Activated CD8-positive, alpha-beta memory T cell treated with anti-CD3 and anti-CD28 coated beads, Interleukin-2, amount 50 U/mL, for 1 hour (primary cell): ENCODE measurements around the gene TBC1D9.

Source experiments
- DNase-seq: peaks from one replicate; pipeline ENCODE4 v3.0.0-alpha.2; 2020; ENCODE audit errors: extremely low read depth

The TBC1D9 gene

GRCh38 chr4:140720387-140721304 lies 35.5 kb downstream of the TBC1D9 start:
- DNase-seq, result no peak

DNA sequence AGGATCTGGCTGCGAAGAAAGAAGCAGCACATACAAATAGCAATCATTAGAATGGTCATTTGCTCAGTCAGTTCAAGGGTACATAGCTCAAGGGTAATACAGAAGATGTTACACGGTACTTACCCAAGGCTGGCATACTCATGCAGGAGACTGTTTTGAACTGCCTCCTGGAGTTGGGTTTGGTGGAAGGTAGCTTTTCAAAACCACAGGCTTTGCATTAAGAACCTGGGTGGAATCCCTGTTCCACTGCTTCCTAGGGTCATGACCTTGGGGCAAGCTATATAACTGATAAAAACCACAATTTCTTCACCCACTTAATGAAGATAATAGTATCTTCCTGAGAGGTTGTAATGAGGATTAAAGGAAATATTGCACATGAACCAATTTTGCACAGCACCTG lies 36.5 kb downstream of the TBC1D9 start:
- DNase-seq, result no peak

DNA sequence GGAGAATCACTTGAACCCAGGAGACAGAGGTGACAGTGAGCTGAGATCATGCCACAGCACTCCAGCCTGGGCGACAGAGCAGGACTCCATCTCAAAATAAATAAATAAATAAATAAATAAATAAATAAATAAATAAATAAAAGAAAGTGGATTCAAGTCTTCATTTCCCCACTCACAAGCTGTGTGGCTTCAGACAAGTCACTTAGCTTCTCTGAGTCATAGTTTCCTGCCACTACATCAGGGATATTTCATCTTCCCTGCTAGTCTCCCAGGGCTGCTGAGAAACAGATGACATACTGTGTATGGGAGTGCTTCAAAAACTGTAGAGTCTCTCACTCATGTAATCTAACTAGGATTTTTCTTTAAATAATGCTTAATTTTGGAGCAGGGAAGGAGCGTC lies 37.2 kb downstream of the TBC1D9 start:
- no peak for DNase-seq

- no peak for DNase-seq
Observed at GRCh38 chr4:140718241-140718952, 37.8 kb downstream of the TBC1D9 start.

DNA sequence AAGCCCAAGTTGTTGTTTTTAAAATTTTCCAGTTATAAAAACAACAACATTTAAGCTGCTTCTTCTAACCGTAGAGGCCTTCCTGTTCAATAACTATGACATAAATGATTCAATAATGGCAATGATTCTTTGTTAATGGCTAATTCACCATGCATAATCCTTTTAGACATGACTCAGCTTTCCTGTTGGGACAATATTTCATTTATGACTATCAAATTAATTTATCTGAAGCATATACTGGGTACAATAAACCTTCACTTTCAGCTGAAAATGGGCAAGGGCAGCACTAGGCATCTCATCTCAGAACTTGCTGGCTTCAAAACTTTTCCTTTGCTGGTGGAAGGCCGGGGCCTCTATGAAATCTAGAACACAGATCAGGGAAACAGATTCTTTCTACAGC lies 38.9 kb downstream of the TBC1D9 start:
- no peak for DNase-seq

GRCh38 chr4:140715119-140715518 lies 41.1 kb downstream of the TBC1D9 start:
- no peak for DNase-seq

DNA sequence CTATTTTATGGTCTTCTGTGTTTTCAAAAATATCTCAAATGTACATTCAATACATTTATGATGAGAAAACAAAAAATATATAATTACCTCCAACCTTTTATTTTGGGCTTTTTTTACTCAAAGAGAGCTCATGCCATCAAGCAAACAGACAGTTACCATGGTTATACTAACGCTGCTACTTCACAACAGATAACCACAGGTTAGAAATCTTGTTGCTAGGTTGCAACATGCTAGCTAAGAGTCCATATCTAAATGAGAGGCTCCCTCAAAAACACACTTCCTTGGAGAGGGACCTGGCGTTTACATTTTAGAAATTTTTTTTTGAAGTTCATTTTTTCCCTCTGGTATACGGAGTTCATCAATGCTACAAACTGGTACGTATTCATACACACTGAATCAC lies 44.3 kb downstream of the TBC1D9 start:
- no peak for DNase-seq

DNA sequence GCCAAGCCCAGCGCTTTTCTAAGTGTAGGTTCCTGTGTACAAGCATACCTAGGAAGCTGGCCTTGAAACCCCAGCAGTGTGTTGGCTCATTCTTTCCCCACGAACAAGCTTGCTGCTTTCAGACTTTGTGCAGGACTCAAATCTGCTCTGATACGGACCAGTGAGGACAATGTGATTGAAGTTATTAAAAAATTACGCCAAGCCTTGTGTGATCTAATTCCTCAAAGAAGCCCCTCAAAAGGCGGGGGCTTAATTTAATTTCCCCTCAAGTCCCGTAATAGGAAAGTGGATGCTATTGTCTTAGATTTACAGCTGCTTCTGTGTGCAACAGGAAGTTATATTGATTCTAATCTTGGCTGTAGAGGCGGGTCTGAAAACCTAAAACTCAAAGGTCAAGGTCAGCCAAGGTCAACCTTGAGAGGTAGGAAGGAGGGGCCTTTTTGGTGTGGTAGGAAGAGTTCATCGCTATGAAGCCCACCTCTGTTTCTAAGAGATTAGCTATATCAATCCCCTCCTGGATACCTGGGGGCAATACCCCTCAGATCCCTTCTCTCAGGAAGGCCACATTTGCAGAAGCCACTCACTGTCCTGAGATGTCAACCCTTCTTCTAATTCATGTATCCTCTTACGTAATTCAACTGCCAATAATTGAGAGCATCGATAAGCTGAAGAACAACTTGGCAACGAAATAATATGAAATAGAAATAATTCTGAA lies 45.1 kb downstream of the TBC1D9 start:
- no peak for DNase-seq

DNA sequence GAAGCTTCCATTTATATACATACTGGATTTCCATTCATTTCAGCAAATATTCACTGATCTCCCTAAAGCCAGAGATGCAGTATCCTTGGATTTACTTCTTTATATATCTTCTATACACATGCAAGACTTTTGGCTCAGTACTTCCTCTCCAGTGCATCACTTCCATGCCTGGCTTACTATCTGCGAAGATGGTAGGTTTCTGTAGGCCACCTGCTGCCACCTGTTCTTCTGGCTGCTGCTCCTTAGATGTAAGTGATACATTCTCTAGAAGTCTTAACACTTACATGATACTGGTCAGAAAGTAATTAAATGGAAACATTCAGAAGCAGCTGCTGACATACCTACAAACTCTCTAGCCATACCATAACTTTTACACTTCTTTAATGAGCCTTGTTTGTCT lies 48.9 kb downstream of the TBC1D9 start:
- DNase-seq, result no peak

- DNase-seq, result no peak
Observed at GRCh38 chr4:140706665-140707064, 49.5 kb downstream of the TBC1D9 start.

- no peak for DNase-seq
Observed at GRCh38 chr4:140706276-140706625, 49.9 kb downstream of the TBC1D9 start.

GRCh38 chr4:140705625-140706275 lies 50.4 kb downstream of the TBC1D9 start:
- no peak for DNase-seq

DNA sequence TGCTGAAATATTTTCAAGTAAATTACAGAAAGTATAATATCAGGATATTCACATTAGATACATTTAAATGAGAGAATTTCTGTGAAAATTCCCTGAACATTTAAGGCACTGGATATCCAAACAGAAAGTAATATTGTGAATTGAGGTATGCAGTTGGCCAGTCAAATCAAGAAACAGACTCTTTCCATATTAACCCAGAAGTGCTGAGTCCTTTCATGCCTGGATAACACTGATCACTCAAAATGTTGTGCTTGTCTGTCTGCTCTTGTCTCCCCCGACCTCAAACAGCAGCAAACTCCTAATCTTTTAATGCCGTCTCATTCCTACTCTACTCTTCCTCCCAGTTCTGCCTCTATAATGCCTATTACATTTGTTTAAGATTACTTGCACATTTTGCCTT lies 51.2 kb downstream of the TBC1D9 start:
- DNase-seq, result no peak

DNA sequence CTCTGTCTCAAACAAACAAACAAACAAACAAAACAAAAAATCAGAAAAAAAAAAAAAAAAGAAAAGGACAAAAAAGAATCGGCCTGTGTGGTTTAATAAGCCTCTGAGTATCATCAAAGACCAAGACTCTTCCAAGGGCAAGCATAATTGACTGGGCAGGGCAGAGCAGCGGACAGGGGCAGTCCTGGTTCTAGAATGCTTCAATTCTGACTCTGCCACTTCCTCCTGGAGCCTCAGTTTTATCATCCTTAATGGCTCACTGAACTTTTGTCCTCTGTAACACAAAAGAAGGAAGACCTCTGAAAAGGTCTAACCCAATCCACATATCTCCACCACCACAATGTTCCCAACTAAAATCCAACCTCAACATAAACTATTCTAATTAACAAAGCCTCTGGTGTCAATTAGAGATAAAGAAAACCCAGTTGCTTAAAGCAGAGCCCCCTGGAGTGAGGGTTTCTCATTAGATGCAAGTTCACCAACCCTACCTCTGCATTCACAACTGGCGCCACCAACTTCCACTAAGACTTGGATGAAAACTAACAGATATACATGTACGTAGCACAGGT lies 51.7 kb downstream of the TBC1D9 start:
- no peak for DNase-seq

DNA sequence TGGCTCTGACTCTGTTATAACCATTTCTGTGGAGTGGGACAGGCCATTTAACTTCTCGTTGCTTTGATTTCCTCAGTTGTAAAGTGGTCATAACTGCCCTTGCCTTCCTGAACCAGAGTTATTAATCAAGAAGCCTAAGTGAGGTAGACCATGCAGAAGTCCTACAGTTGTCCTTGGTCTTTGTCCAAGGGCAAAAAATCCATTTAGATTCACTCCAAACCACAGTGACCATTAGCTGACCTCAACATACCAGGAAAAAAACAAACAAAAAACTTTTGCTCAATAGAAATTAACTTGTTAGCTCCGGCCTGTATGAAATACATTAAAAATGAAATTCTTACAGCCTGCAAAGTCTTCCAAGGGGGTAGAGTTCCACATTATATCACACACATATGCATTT lies 52.7 kb downstream of the TBC1D9 start:
- no peak for DNase-seq

- DNase-seq, result no peak
Observed at GRCh38 chr4:140702096-140702757, 54.0 kb downstream of the TBC1D9 start.

- DNase-seq, result no peak
Observed at GRCh38 chr4:140701071-140701470, 55.1 kb downstream of the TBC1D9 start.

DNA sequence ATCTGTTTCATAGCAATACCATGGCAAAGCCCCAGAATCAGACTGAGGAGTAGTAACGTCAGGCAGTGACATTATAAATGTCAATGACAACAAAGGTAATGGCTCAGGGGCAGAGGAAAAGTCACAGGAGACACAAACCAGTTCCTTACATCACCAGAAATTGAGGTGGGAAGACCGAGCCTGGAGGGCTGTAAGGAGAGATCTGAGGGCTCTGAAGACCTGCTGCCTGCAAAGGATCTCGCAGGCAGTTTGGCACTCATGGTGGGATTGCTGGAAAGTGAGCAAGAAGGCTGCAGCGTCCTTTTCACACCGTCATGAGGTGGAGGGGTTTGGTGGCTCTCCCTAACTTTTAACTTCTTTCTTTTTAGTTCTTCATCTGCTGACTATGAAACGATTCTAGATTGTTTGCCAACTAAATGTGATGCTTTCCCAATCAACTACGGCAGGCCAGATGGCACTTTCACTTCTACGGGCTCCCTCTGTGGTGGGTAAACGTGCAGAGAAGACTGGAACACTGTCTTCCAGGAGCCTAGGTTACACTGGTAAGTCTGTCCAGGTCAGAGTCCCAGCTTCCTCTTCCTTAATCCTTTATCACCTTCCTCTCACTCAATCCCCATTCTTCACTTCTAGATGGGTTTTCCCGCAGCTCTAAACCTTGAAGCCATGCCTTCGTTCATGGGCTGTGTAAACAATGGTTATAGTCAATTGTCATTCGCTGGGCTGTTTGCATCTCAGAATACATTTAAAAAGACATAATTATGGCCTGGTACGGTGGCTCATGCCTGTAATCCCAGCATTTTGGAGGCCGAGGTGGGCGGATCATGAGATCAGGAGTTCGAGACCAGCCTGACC lies 58.2 kb downstream of the TBC1D9 start:
- no peak for DNase-seq

DNA sequence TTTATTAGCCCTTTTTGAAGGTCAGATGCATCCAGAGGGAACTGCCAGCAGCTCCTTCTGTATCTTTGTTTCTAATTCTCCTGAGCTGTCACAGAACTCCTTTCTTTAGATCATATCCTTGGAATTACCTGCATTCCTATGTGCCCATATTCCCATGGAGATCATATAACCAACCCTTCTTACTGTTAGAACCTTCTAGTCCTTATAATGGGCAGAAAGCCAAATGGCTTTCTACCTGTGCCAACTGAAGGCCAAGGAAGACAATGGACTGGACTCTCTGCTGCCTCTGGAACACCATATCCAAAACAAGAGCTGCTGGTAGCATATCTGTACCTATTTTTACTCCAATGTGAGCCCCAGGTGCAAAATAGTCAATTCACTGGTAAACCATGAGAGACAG lies 60.7 kb downstream of the TBC1D9 start:
- no peak for DNase-seq

- DNase-seq, result no peak
Observed at GRCh38 chr4:140693562-140693961, 62.6 kb downstream of the TBC1D9 start.
